Stimulated activated CD8-positive, alpha-beta memory T cell treated with anti-CD3 and anti-CD28 coated beads, Interleukin-4, amount 100 ng/mL, for 4 hours (primary cell): Measurements from ENCODE around the gene P2RX7.
"Not testable (repeated sequence)": the region's sequence is repeated elsewhere in the genome, so short reads cannot be mapped to it uniquely, and the experiment has no call there.

Experiments used
- DNase-seq, 2 donors: peaks; one replicate each; pipeline ENCODE4 v3.0.0-alpha.2; 2020; ENCODE audit warnings: low read depth in 2 of 2, low spot score in 1 of 2

Gene P2RX7

GRCh38 chr12:121170151-121170550 lies 37.5 kb downstream of the P2RX7 start:
- no peak for DNase-seq

- DNase-seq: no peak
These were observed 38.1 kb downstream of the P2RX7 start for GRCh38 chr12:121170611-121171260.

- no peak for DNase-seq
These were observed 39.5 kb downstream of the P2RX7 start for GRCh38 chr12:121172145-121172544.

GRCh38 chr12:121175383-121176119 lies 42.9 kb downstream of the P2RX7 start:
- DNase-seq: no peak

GRCh38 chr12:121176826-121177529 lies 44.3 kb downstream of the P2RX7 start:
- no peak for DNase-seq

GRCh38 chr12:121181181-121181580 lies 48.5 kb downstream of the P2RX7 start:
- no peak for DNase-seq

- no peak for DNase-seq
These were observed 49.7 kb downstream of the P2RX7 start for GRCh38 chr12:121182222-121182893.

- no peak for DNase-seq
These were observed 51.7 kb downstream of the P2RX7 start for GRCh38 chr12:121184425-121184824.

GRCh38 chr12:121184984-121185889 lies 52.6 kb downstream of the P2RX7 start:
- no peak for DNase-seq

- DNase-seq: no peak
These were observed 54.1 kb downstream of the P2RX7 start for GRCh38 chr12:121186826-121187225.

- no peak for DNase-seq
These were observed 54.8 kb downstream of the P2RX7 start for GRCh38 chr12:121187501-121187900.

GRCh38 chr12:121188227-121188626 lies 55.6 kb downstream of the P2RX7 start:
- no peak for DNase-seq

GRCh38 chr12:121189131-121189530 lies 56.5 kb downstream of the P2RX7 start:
- DNase-seq: no peak

- DNase-seq: no peak
These were observed 57.0 kb downstream of the P2RX7 start for GRCh38 chr12:121189619-121190155.

- DNase-seq: no peak
These were observed 57.9 kb downstream of the P2RX7 start for GRCh38 chr12:121190523-121191031.

- DNase-seq: no peak
These were observed 58.5 kb downstream of the P2RX7 start for GRCh38 chr12:121191151-121191550.

- no peak for DNase-seq
These were observed 64.2 kb downstream of the P2RX7 start for GRCh38 chr12:121196902-121197301.

GRCh38 chr12:121198949-121199348 lies 66.3 kb downstream of the P2RX7 start:
- no peak for DNase-seq

GRCh38 chr12:121201140-121201539 lies 68.5 kb downstream of the P2RX7 start:
- not testable (repeated sequence) for DNase-seq
